B cell (primary cell): ENCODE results near the gene RS1. TPM values are rescaled to one million over a fixed set of nuclear protein-coding genes. Genes with fewer than 3 reads are reported as not detected.

Experiments
- ATAC-seq: fragments of 200-7000 bp; cut with Tn5 transposase; one replicate; pipeline ENCODE4 v1.10.0; 2021; ENCODE audit warnings: low read depth, mild to moderate bottlenecking, moderate number of reproducible peaks, moderate library complexity
- CTCF ChIA-PET: fragments of 350-600 bp; sonication (Branson Sonifier 250); formaldehyde crosslinking; loops from one replicate; lab custom pipeline; 2021; ENCODE audit warnings: antibody characterized with exemption, inconsistent platforms; lab: Charles Lee
- POLR2A ChIA-PET: fragments of 350-600 bp; sonication (Branson Sonifier 250); formaldehyde crosslinking; loops from one replicate; lab custom pipeline; 2021; ENCODE audit warnings: antibody characterized with exemption; lab: Charles Lee
- DNase-seq: peaks from one replicate; pipeline ENCODE4 v3.0.0; 2013
- H2AFZ ChIP-seq: 2 replicates; pipeline ENCODE4 v1.6.1; 2012; ENCODE audit warnings: mild to moderate bottlenecking, low read depth, low read length; ENCODE audit not compliant: insufficient read depth, poor library complexity, severe bottlenecking
- H3K27ac ChIP-seq, 2 donors: 1 replicate in 1 of 2; 2 replicates in 1 of 2; pipeline ENCODE4 v1.5.1; 2012 to 2013; ENCODE audit warnings: low read length in 2 of 2, mild to moderate bottlenecking in 2 of 2, moderate library complexity in 1 of 2
- H3K27me3 ChIP-seq, 4 experiments: fragments of 200-600 bp in 1 of 4; sonication (generic) in 1 of 4; replicated peaks in 1 of 4; 1 replicate in 2 of 4; 2 replicates in 2 of 4; pipeline versions ENCODE4 v1.6.1 to v1.7.0; 2013 to 2016; ENCODE audit warnings: low read length in 3 of 4, mild to moderate bottlenecking in 2 of 4, mixed read lengths in 1 of 4, moderate library complexity in 1 of 4; ENCODE audit not compliant: insufficient read depth in 4 of 4, control insufficient read depth in 3 of 4; ENCODE audit errors: control extremely low read depth in 1 of 4
- H3K36me3 ChIP-seq, 2 experiments: replicated peaks in 1 of 2; 1 replicate in 1 of 2; 2 replicates in 1 of 2; pipeline versions ENCODE4 v1.6.1 to v1.7.1; 2013; ENCODE audit warnings: low read length in 1 of 2; ENCODE audit not compliant: insufficient read depth in 2 of 2, control insufficient read depth in 1 of 2; ENCODE audit errors: control extremely low read depth in 1 of 2, extremely low read depth in 1 of 2
- H3K4me1 ChIP-seq, 2 donors: fragments of 200-600 bp in 1 of 2; sonication (generic) in 1 of 2; 1 replicate in 1 of 2; 2 replicates in 1 of 2; pipeline versions ENCODE4 v1.5.1 to v1.6.1; 2013 to 2017; ENCODE audit warnings: low read length in 2 of 2; ENCODE audit not compliant: control insufficient read depth in 2 of 2, insufficient read depth in 2 of 2
- H3K4me2 ChIP-seq: replicated peaks from 2 replicates; pipeline ENCODE3; 2012; ENCODE audit warnings: mild to moderate bottlenecking, low read depth, low read length; ENCODE audit not compliant: poor library complexity, severe bottlenecking
- H3K4me3 ChIP-seq, 5 experiments: fragments of 200-600 bp in 1 of 5; sonication (generic) in 1 of 5; 1 replicate in 3 of 5; 2 replicates in 2 of 5; pipeline versions ENCODE4 v1.5.1 to v1.7.0; 2011 to 2016; ENCODE audit warnings: low read length in 4 of 5, mild to moderate bottlenecking in 4 of 5, low read depth in 2 of 5, control low read depth in 1 of 5, moderate library complexity in 1 of 5; ENCODE audit not compliant: insufficient read depth in 1 of 5; ENCODE audit errors: control extremely low read depth in 1 of 5, extremely low read depth in 1 of 5
- H3K79me2 ChIP-seq: fragments of 200-600 bp; sonication (generic); one replicate; pipeline ENCODE4 v1.6.0; 2016; ENCODE audit warnings: low read length; ENCODE audit not compliant: control insufficient read depth, insufficient read depth
- H3K9ac ChIP-seq: fragments of 200-600 bp; sonication (generic); 2 replicates; pipeline ENCODE4 v1.6.1; 2017; ENCODE audit warnings: mild to moderate bottlenecking, low read length, moderate library complexity
- H3K9me3 ChIP-seq, 3 donors: one replicate each; pipeline versions ENCODE4 v1.6.1 to v1.7.1; 2013; ENCODE audit warnings: low read length in 2 of 3; ENCODE audit not compliant: control insufficient read depth in 2 of 3, insufficient read depth in 1 of 3; ENCODE audit errors: control extremely low read depth in 1 of 3
- H4K20me1 ChIP-seq: 2 replicates; pipeline ENCODE4 v1.6.0; 2012; ENCODE audit warnings: mild to moderate bottlenecking, low read length; ENCODE audit not compliant: insufficient read depth, control insufficient read depth, poor library complexity, severe bottlenecking
- H3K27ac Mint-ChIP-seq: one replicate; pipeline ENCODE4 v1.8.0; 2021; ENCODE audit warnings: mixed read lengths
- H3K27me3 Mint-ChIP-seq: one replicate; pipeline ENCODE4 v1.8.0; 2021; ENCODE audit warnings: mixed read lengths
- H3K4me1 Mint-ChIP-seq: one replicate; pipeline ENCODE4 v1.8.0; 2021; ENCODE audit warnings: mixed read lengths
- H3K4me3 Mint-ChIP-seq: one replicate; pipeline ENCODE4 v1.8.0; 2021; ENCODE audit warnings: mixed read lengths
- H3K9me3 Mint-ChIP-seq: one replicate; pipeline ENCODE4 v1.8.0; 2022; ENCODE audit warnings: mixed read lengths; ENCODE audit not compliant: insufficient read depth
- CTCF ChIP-seq: fragments of 200-600 bp; IDR thresholded peaks from one replicate; pipeline ENCODE4 v1.8.0; 2022; ENCODE audit warnings: antibody characterized with exemption, mild to moderate bottlenecking
- EZH2 ChIP-seq: IDR thresholded peaks from 2 replicates; pipeline ENCODE4 v1.6.1; 2012; ENCODE audit warnings: borderline replicate concordance, low read depth, mild to moderate bottlenecking, moderate library complexity, low read length; ENCODE audit not compliant: insufficient read depth, poor library complexity, severe bottlenecking
- WGBS: methylation state at CpG from one replicate; pipeline ENCODE4 v1.1.5; 2013; ENCODE audit warnings: missing lambda C conversion rate; ENCODE audit not compliant: insufficient coverage; 5-methylcytosine and 5-hydroxymethylcytosine counted together
- intact Hi-C: fragments of 100-400 bp; cut with micrococcal nuclease; formaldehyde crosslinking; loops from one replicate; pipeline ENCODE4 v1.10.0; 2022
- polyA plus RNA-seq: library from polyadenylated mRNA; depleted of rRNA; stranded (reverse); fragments of >200 nt; gene quantifications from 2 replicates; pipeline ENCODE4 v1.2.3, GENCODE V29; 2012
- total RNA-seq, 2 donors: library from RNA; stranded (reverse); fragments of 120-200 nt in 1 of 2; gene quantifications; 1 replicate in 1 of 2; 2 replicates in 1 of 2; pipeline versions ENCODE4 v1.2.3 to v1.2.4, GENCODE V29; 2013 to 2022

Gene RS1
- total and polyA plus RNA-seq, 2 donors (not counting 1 experiment from before 2014, with no cell fraction given), result not detected

- H3K9ac ChIP-seq, result no peak overlapping the region
- Mint-ChIP-seq H3K27ac (no peak overlapping the region), H3K9me3 (no peaks in the 10 kb centered on the region), H3K27me3 (peaks cover 7% of the 10 kb centered on the region), H3K4me1 (no peaks in the 10 kb centered on the region), H3K4me3 (no peak overlapping the region)
- H3K27me3 ChIP-seq, result no peaks in the 10 kb centered on the region
- H2AFZ ChIP-seq, result no peak overlapping the region
- CTCF ChIA-PET, result no interaction called here
- ATAC-seq (no peak), DNase-seq (no peak)
- H3K4me2 ChIP-seq, result no peak overlapping the region
- no peaks in the 10 kb centered on the region for H3K79me2 ChIP-seq
- POLR2A ChIA-PET, result no interaction called here
- H3K9me3 ChIP-seq, result peaks cover 0 to 4% (median 0%) of the 10 kb centered on the region in 3 donors
- H4K20me1 ChIP-seq, result no peaks in the 10 kb centered on the region
- TF ChIP-seq CTCF, result no peak
- no peak for TF ChIP-seq EZH2
- intact Hi-C loops, result no loop called here
- no peak overlapping the region for H3K4me3 ChIP-seq
- H3K27ac ChIP-seq, result no peak overlapping the region
- WGBS, result no CpG with 5 or more reads among the region's 3 CpGs
- no peaks in the 10 kb centered on the region for H3K36me3 ChIP-seq
- no peaks in the 10 kb centered on the region for H3K4me1 ChIP-seq
Measured at GRCh38 chrX:18696653-18697052, 24.7 kb upstream of the RS1 start.

GRCh38 chrX:18692541-18692940 lies 20.6 kb upstream of the RS1 start:
- Histone ChIP-seq H3K27me3 (no peaks in the 10 kb centered on the region), H3K9me3 (peaks cover 0 to 4% (median 0%) of the 10 kb centered on the region in 3 donors), H3K4me1 (no peaks in the 10 kb centered on the region), H3K4me3 (no peak overlapping the region), H3K27ac (no peak overlapping the region), H2AFZ (no peak overlapping the region), H3K9ac (no peak overlapping the region), H3K4me2 (no peak overlapping the region), H3K36me3 (no peaks in the 10 kb centered on the region), H4K20me1 (no peaks in the 10 kb centered on the region), H3K79me2 (no peaks in the 10 kb centered on the region)
- POLR2A ChIA-PET, result no interaction called here
- ATAC-seq (no peak), DNase-seq (no peak)
- TF ChIP-seq CTCF (no peak), EZH2 (no peak)
- no peaks in the 10 kb centered on the region for H3K9me3 Mint-ChIP-seq
- H3K27me3 Mint-ChIP-seq, result peaks cover 7% of the 10 kb centered on the region
- no peak overlapping the region for H3K27ac Mint-ChIP-seq
- intact Hi-C loops, result no loop called here
- CTCF ChIA-PET, result interaction anchor here (0.7 kb wide), 1 partner anchor 77 kb away, joined by 3 read pairs; no protein-coding TSS in a partner anchor
- H3K4me1 Mint-ChIP-seq, result no peaks in the 10 kb centered on the region
- WGBS, result no CpG with 5 or more reads among the region's 4 CpGs
- no peak overlapping the region for H3K4me3 Mint-ChIP-seq
